Neutrophil (primary cell): ENCODE results near the gene CYTH4.

Experiments used
- H3K27ac ChIP-seq: fragments of 200-600 bp; sonication (generic); 2 replicates; pipeline ENCODE4 v1.5.1; 2016; ENCODE audit warnings: mild to moderate bottlenecking, moderate library complexity
- H3K27me3 ChIP-seq: fragments of 200-600 bp; sonication (generic); 2 replicates; pipeline ENCODE4 v1.6.0; 2016; ENCODE audit warnings: mild to moderate bottlenecking
- H3K36me3 ChIP-seq: fragments of 200-600 bp; sonication (generic); 2 replicates; pipeline ENCODE4 v1.5.1; 2017
- H3K4me1 ChIP-seq, 2 experiments: fragments of 200-600 bp in 1 of 2; sonication (generic) in 1 of 2; 1 replicate in 1 of 2; 2 replicates in 1 of 2; pipeline versions ENCODE4 v1.5.1 to v1.6.1; 2013 to 2016; ENCODE audit warnings: low read depth in 1 of 2, low read length in 1 of 2, mild to moderate bottlenecking in 1 of 2, moderate library complexity in 1 of 2; ENCODE audit not compliant: control insufficient read depth in 1 of 2, insufficient read depth in 1 of 2
- H3K4me3 ChIP-seq, 2 experiments: fragments of 200-600 bp in 1 of 2; sonication (generic) in 1 of 2; 1 replicate in 1 of 2; 2 replicates in 1 of 2; pipeline ENCODE4 v1.5.1; 2013 to 2016; ENCODE audit warnings: low read depth in 1 of 2, low read length in 1 of 2, mild to moderate bottlenecking in 1 of 2, moderate library complexity in 1 of 2
- H3K9me3 ChIP-seq: fragments of 200-600 bp; sonication (generic); 2 replicates; pipeline ENCODE4 v1.5.1; 2016
- CTCF ChIP-seq: fragments of 200-600 bp; sonication (generic); IDR thresholded peaks from 2 replicates; pipeline ENCODE4 v1.5.1; 2016; ENCODE audit warnings: antibody characterized with exemption

Gene CYTH4

GRCh38 chr22:37241351-37242142 is 40.8 kb upstream of the CYTH4 start:
- Histone ChIP-seq H3K36me3 (peaks cover 54% of the 10 kb centered on the region), H3K9me3 (no peaks in the 10 kb centered on the region), H3K4me1 (peaks cover 87 to 92% of the 10 kb centered on the region in 2 experiments), H3K4me3 (peak overlapping the region; percentile 92 to 98), H3K27ac (peak overlapping the region; percentile 99), H3K27me3 (no peaks in the 10 kb centered on the region)
- peak; percentile 15 for TF ChIP-seq CTCF

GRCh38 chr22:37242395-37242918 is 39.9 kb upstream of the CYTH4 start:
- Histone ChIP-seq H3K9me3 (no peaks in the 10 kb centered on the region), H3K27me3 (no peaks in the 10 kb centered on the region), H3K4me1 (peaks cover 78 to 84% of the 10 kb centered on the region in 2 experiments), H3K27ac (peak overlapping the region; percentile 99), H3K4me3 (peak overlapping the region; percentile 92 to 98), H3K36me3 (peaks cover 45% of the 10 kb centered on the region)
- peak; percentile 46 for TF ChIP-seq CTCF

DNA sequence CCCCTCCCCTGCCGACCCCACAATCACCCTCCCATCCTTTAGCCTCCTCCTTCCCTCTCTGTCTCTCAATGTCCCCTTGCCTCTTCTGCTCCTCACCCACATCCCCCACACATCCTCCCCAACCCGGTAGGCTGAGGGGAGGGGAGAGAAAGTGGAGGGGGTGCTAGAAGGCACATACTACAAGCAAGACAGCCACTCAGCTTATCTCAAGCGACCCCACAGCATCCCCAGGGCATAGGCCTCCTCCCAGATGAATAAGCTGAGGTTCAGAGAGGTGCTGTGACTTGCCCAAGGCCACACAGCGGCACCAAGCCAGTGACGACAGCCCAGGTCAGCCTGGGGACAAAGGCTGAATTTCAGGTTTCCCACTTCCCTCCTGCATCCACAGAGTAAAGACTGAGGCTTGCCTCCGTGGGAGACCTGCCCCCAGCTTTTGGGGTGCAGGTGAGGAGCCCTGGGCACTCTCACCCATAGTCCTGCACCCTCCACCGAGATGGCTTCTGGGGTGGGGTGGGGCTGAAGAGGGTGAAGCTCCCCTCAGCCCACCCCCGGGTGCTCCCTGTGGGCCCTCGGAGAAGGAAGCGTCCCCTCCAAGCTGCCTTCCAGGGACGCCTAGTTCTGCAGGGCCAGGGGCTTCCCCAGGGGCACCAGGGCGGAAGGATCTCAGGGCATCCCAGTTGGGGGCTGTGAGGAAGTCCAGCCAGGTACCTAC is 38.8 kb upstream of the CYTH4 start:
- peaks cover 67 to 73% of the 10 kb centered on the region in 2 experiments for H3K4me1 ChIP-seq
- H3K9me3 ChIP-seq, result no peaks in the 10 kb centered on the region
- H3K27me3 ChIP-seq, result no peaks in the 10 kb centered on the region
- peaks cover 34% of the 10 kb centered on the region for H3K36me3 ChIP-seq
- peak overlapping the region; percentile 99 for H3K27ac ChIP-seq
- no peak for TF ChIP-seq CTCF
- peak overlapping the region; percentile 92 to 98 for H3K4me3 ChIP-seq

GRCh38 chr22:37244114-37244921 is 38.0 kb upstream of the CYTH4 start, which contains the start of gene RAC2:
TSS of gene RAC2 (minus strand) at chr22:37244269. CDS start at chr22:37244148, 121 bp downstream.
- peaks cover 59 to 65% of the 10 kb centered on the region in 2 experiments for H3K4me1 ChIP-seq
- H3K9me3 ChIP-seq, result no peaks in the 10 kb centered on the region
- H3K27me3 ChIP-seq, result no peaks in the 10 kb centered on the region
- peak within 1 kb of the TSS; percentile 99 for H3K27ac ChIP-seq
- TF ChIP-seq CTCF, result peak; percentile 53
- H3K36me3 ChIP-seq, result peaks cover 26% of the 10 kb centered on the region
- peak within 1 kb of the TSS; percentile 92 to 98 for H3K4me3 ChIP-seq
